Measurements from ENCODE around the gene PWWP2A.

DNA sequence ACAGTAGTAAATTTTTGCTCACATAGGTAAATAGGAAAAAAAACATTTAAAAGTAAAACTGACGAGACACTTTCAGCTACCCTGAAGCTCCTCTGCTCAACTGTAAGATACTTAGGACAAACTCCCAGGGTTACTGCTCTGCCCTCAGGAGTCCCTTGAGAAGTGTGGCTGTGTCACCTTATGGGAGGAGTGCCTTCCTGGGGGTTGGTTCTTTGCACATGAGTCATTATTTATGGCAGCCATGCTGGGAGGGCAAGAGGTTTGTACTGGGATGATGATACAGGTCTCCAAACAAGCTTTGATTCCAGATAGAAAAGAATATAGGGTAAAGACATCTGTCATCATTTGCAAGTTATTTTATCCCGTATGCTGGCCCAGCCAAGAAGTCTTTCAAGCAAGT, 64.4 kb downstream of the PWWP2A start:
- no peak for TF ChIP-seq RAD21 (IDR thresholded peaks at IDR 0.05; ENCODE audit: low read depth)
- TF ChIP-seq TEAD4 (IDR thresholded peaks at IDR 0.05), result no peak
- no peak for TF ChIP-seq TAF1 (IDR thresholded peaks at IDR 0.05; ENCODE audit: low read depth)
- TF ChIP-seq, protein P1, sequence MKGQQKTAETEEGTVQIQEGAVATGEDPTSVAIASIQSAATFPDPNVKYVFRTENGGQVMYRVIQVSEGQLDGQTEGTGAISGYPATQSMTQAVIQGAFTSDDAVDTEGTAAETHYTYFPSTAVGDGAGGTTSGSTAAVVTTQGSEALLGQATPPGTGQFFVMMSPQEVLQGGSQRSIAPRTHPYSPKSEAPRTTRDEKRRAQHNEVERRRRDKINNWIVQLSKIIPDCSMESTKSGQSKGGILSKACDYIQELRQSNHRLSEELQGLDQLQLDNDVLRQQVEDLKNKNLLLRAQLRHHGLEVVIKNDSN (IDR thresholded peaks at IDR 0.05), result no peak
- TF ChIP-seq EGR1 (IDR thresholded peaks at IDR 0.05), result no peak

Data from Ishikawa (cell line).